CMK (cell line): ENCODE results near the gene MAGEA6.

Experiments
- DNase-seq: peaks from one replicate; pipeline ENCODE4 v3.0.0-alpha.2; 2010; ENCODE audit warnings: low read depth

Gene MAGEA6

DNA sequence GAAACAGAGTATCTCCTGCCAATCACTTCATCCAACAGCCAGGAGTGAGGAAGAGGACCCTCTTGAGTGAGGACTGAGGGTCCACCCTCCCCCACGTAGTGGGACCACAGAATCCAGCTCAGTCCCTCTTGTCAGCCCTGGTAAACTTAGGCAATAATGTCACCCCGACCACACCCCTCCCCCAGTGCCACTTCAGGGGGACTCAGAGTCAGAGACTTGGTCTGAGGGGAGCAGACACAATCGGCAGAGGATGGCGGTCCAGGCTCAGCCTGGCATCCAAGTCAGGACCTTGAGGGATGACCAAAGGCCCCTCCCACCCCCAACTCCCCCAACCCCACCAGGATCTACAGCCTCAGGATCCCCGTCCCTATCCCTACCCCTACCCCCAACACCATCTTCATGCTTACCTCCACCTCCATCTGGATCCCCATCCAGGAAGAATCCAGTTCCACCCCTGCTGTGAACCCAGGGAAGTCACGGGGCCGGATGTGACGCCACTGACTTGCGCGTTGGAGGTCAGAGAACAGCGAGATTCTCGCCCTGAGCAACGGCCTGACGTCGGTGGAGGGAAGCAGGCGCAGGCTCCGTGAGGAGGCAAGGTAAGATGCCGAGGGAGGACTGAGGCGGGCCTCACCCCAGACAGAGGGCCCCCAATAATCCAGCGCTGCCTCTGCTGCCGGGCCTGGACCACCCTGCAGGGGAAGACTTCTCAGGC lies 36.1 kb downstream of the MAGEA6 start, which contains the start of the genes CSAG1 and MAGEA12:
Gene CSAG1 (minus strand): TSS at position 461 of the 715 bp plus-strand sequence. CDS start 1,261 bp downstream, outside the sequence.
Gene MAGEA12 (plus strand): TSS at position 497 of the 715 bp plus-strand sequence. CDS start 2,405 bp downstream, outside the sequence.
- DNase-seq = no peak

DNA sequence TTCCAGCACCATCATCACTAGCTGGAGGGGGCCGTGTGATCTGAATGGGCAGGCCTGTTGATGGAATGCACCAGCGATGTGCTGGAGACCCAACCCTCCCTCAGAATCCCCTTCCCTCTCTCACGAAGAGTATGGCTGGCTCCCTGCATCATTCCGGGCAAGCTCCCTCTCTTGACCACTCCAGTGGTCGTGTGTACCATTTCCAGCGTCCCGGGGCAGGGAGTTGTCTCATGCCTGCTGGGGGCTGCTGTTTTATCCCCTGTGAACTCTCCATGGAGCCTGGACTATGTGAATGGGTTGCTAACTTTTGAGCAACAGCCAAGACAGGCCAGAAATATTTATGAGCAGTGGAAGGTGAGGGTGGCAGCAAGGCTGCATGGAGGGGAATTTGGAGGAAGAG lies 44.1 kb downstream of the MAGEA6 start:
- no peak for DNase-seq
